K562 treated with DMSO at 1 percent for 4 hours (cell line): ENCODE results near the gene ALS2. TPM values are rescaled to one million over a fixed set of nuclear protein-coding genes. Genes with fewer than 3 reads are reported as not detected.

Experiments used
- total RNA-seq: library from RNA; unstranded; fragments of 300-600 nt; gene quantifications from 2 replicates; pipeline ENCODE4 v1.2.3, GENCODE V29; 2022; ENCODE audit not compliant: insufficient read depth

ALS2 gene
- total RNA-seq: 9.8 and 10.5 TPM in 2 replicates

DNA sequence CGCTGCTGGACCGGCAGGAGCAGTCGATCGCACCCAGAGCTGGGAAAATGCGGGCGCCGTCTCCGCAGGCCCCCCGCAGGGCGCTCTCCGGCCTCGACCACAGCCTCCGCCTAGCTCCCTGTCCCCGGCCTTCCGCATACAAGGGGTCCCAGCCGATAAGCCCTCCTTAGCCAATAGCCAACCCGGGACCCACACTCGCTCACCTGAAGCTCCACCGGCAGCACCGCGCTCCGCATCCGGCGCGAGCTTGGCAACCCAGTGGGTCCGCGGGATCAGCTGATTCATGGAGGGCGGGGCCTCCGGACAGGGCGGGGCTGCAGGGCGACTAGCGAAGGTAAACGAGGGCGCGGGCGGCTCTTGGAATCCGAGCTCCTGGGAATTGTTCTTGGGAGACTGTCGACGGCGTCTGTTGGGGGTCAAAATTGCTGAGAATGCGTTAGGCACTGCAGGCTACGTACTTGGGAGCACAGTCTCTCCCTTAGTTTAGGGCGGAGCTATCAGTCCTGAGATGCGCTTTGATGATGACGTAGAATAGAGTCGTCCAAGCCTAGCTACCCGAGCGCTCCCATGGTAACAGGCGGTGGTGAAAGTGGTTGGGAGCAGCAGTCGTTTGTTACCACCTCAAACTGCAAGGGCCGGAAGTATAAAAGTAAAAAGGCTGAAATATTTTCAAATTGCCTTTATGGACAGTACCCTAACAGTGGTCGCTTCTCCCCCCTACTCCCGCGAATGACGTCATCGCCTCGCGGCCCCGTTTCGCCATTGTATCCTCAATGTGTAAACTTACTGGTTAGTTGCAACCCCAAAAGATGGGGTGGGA, at the start of gene ALS2:
Gene ALS2 (minus strand): TSS at position 260 of the 820 bp plus-strand sequence. CDS start 12,048 bp downstream, outside the sequence.

DNA sequence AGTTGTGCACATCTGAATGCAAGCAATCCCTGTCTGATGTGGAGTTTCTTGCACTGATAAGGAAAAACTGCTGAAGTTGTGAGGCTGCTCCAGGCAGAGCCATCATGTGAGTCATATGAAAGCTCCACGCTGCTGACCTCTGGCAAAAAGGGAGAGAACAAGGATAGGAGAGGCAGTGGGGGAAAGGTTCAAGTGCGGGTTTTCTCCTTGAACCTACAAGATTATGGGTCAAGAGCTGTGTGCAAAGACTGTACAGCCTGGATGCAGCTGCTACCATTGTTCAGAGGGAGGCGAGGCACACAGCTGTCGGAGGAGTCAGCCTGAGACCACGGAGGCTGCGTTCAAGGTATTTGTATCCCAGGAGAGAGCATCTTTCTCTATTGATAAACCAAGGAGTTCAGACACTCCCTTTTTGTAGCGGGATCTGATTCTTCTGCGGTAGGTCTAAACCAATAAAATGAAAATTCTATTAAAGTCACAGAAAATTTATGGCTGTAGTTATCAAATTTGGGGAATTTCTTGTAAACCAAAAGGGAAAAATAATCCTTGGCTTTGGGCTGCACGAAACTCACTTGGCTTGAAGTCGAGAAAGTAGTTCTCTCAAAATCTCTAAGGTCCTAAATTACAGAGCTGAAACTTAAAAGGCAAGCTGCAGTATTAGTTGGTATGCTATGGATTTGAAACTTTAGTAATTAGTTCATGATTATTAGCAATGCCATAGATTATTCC, 25.9 kb upstream of the ALS2 start, which contains the start of gene CDK15:
Gene CDK15 (plus strand): TSS at position 96 of the 729 bp plus-strand sequence. CDS start 128 bp downstream, at position 224.

DNA sequence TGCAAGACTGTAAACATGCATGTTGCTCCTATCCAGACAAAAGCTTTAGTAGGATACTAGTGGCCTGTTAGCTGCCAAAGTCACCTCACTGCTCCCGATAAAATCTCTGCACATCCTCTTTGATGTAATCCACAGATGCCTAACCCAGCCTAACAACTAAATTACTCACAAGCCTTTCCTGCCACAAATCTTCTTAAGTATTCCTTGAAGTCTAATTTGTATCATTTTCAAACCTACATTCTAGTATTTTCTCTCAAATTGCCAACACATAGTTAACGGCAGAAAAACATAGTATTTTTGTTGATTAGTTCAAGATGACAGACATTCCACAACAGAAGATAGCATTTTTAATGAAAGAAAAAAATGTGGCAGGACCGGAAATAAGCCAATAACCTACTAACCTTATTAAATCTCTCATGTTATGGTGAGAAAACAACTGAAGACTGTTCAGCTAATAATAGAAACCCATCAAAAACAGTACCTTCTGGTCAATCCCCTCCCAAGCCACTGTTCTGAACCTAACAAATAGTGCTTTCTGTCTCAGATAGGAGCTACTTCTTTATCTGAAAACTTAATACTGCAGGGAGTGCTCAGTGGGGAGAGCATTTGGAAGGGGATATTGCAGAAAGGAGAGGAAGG, 82.0 kb downstream of the ALS2 start, which contains the start of gene MPP4:
Gene MPP4 (minus strand): TSS at position 57 of the 639 bp plus-strand sequence. CDS start 4,690 bp downstream, outside the sequence.

Other genes with a start within 250 kb of the ALS2 start
- 5.2 and 5.9 TPM in 2 replicates for gene TMEM237, start 137.4 kb downstream of the ALS2 start, total RNA-seq
- gene MPP4, start 82.3 kb downstream of the ALS2 start, total RNA-seq: not detected in 2 replicates
- 0.16 TPM in 1 of 2 replicates, not detected in the other for gene CDK15, start 25.6 kb upstream of the ALS2 start, total RNA-seq